Testis (tissue), 2 donors: ENCODE results near the gene OR52E4.

ENCODE experiments used
- POLR2A ChIP-seq: fragments of 450-650 bp; IDR thresholded peaks from one replicate; pipeline ENCODE4 v1.6.1; 2017; ENCODE audit warnings: antibody characterized with exemption, mild to moderate bottlenecking, moderate library complexity
- TF ChIP-seq, protein P1 (sequence below), 3 experiments: fragments of 450-650 bp in 2 of 3; fragments of 200-600 bp in 1 of 3; sonication (generic) in 1 of 3; IDR thresholded peaks; one replicate each; pipeline ENCODE4 v1.5.1; 2016 to 2019; ENCODE audit warnings: antibody characterized with exemption in 3 of 3, mild to moderate bottlenecking in 2 of 3, moderate library complexity in 1 of 3

- TF ChIP-seq, protein P1, sequence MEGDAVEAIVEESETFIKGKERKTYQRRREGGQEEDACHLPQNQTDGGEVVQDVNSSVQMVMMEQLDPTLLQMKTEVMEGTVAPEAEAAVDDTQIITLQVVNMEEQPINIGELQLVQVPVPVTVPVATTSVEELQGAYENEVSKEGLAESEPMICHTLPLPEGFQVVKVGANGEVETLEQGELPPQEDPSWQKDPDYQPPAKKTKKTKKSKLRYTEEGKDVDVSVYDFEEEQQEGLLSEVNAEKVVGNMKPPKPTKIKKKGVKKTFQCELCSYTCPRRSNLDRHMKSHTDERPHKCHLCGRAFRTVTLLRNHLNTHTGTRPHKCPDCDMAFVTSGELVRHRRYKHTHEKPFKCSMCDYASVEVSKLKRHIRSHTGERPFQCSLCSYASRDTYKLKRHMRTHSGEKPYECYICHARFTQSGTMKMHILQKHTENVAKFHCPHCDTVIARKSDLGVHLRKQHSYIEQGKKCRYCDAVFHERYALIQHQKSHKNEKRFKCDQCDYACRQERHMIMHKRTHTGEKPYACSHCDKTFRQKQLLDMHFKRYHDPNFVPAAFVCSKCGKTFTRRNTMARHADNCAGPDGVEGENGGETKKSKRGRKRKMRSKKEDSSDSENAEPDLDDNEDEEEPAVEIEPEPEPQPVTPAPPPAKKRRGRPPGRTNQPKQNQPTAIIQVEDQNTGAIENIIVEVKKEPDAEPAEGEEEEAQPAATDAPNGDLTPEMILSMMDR (IDR thresholded peaks at IDR 0.05): no peak
- TF ChIP-seq POLR2A: no peak
These were observed 52.7 kb downstream of the OR52E4 start for GRCh38 chr11:5933116-5933515.
